ENCODE measurements around the gene ACAP2.

GRCh38 chr3:195257454-195258448 lies 185.1 kb downstream of the ACAP2 start:
- no peak for TF ChIP-seq CTCF (IDR thresholded peaks at IDR 0.05 in 8 of 11, conservative IDR thresholded peaks at IDR 0.05 in 3 of 11)
- no peak for TF ChIP-seq POLR2A (IDR thresholded peaks at IDR 0.05)

Data from spleen (tissue), 7 donors.